Neuronal stem cell (in vitro differentiated cells): ENCODE measurements around the gene CDK5.

Experiments used
- DNase-seq: peaks from one replicate; pipeline ENCODE4 v3.0.0-alpha.2; 2013; ENCODE audit warnings: low spot score
- H2AFZ ChIP-seq: one replicate; pipeline ENCODE4 v1.6.1; 2013; ENCODE audit warnings: mild to moderate bottlenecking, low read length, inconsistent platforms
- H2AK5ac ChIP-seq: 2 replicates; pipeline ENCODE4 v1.6.1; 2013; ENCODE audit warnings: low read depth, mild to moderate bottlenecking, inconsistent platforms, low read length, moderate library complexity, mixed read lengths
- H2BK120ac ChIP-seq: 2 replicates; pipeline ENCODE4 v1.6.1; 2013; ENCODE audit warnings: low read depth, mild to moderate bottlenecking, inconsistent platforms, low read length, moderate library complexity, mixed read lengths
- H2BK12ac ChIP-seq: one replicate; pipeline ENCODE4 v1.6.1; 2013; ENCODE audit warnings: low read length, inconsistent platforms
- H2BK15ac ChIP-seq: 2 replicates; pipeline ENCODE4 v1.6.1; 2013; ENCODE audit warnings: mild to moderate bottlenecking, low read length, inconsistent platforms, mixed read lengths
- H2BK5ac ChIP-seq: one replicate; pipeline ENCODE4 v1.6.1; 2013; ENCODE audit warnings: inconsistent platforms, mild to moderate bottlenecking, low read length, moderate library complexity
- H3K14ac ChIP-seq: one replicate; pipeline ENCODE4 v1.6.1; 2013; ENCODE audit warnings: low read length, inconsistent platforms
- H3K18ac ChIP-seq: 2 replicates; pipeline ENCODE4 v1.6.1; 2013; ENCODE audit warnings: low read length, inconsistent platforms
- H3K23ac ChIP-seq: 2 replicates; pipeline ENCODE4 v1.6.1; 2013; ENCODE audit warnings: low read depth, mild to moderate bottlenecking, mixed read lengths, low read length, inconsistent platforms; ENCODE audit not compliant: poor library complexity
- H3K27ac ChIP-seq: replicated peaks from 3 replicates; pipeline ENCODE4 v1.5.1; 2013; ENCODE audit warnings: low read length, inconsistent platforms
- H3K27me3 ChIP-seq, 3 experiments: 2 replicates each; pipeline ENCODE4 v1.6.1; 2013; ENCODE audit warnings: low read length in 3 of 3, mild to moderate bottlenecking in 2 of 3, inconsistent platforms in 1 of 3, low read depth in 1 of 3, mixed read lengths in 1 of 3, moderate library complexity in 1 of 3; ENCODE audit not compliant: control insufficient read depth in 3 of 3, insufficient read depth in 3 of 3
- H3K36me3 ChIP-seq, 2 donors: replicated peaks in 1 of 2; 2 replicates each; pipeline ENCODE4 v1.6.1; 2013; ENCODE audit warnings: low read length in 2 of 2; ENCODE audit not compliant: control insufficient read depth in 2 of 2, insufficient read depth in 2 of 2
- H3K4ac ChIP-seq: 2 replicates; pipeline ENCODE4 v1.6.1; 2013; ENCODE audit warnings: inconsistent platforms, mild to moderate bottlenecking, low read length, moderate library complexity
- H3K4me1 ChIP-seq, 2 donors: 1 replicate in 1 of 2; 2 replicates in 1 of 2; pipeline ENCODE4 v1.6.1; 2013; ENCODE audit warnings: low read length in 2 of 2, low read depth in 1 of 2; ENCODE audit not compliant: control insufficient read depth in 2 of 2, insufficient read depth in 1 of 2
- H3K4me2 ChIP-seq: one replicate; pipeline ENCODE4 v1.6.1; 2013; ENCODE audit warnings: mild to moderate bottlenecking, low read length, inconsistent platforms; ENCODE audit not compliant: insufficient read depth, poor library complexity, severe bottlenecking
- H3K4me3 ChIP-seq, 2 donors: 2 replicates each; pipeline ENCODE4 v1.5.1; 2013; ENCODE audit warnings: low read length in 2 of 2, mild to moderate bottlenecking in 2 of 2, inconsistent platforms in 1 of 2, moderate library complexity in 1 of 2
- H3K79me1 ChIP-seq: one replicate; pipeline ENCODE4 v1.6.1; 2013; ENCODE audit warnings: low read depth, mild to moderate bottlenecking, inconsistent platforms, low read length, moderate library complexity
- H3K9ac ChIP-seq: one replicate; pipeline ENCODE4 v1.6.1; 2013; ENCODE audit warnings: mild to moderate bottlenecking, low read depth, low read length, inconsistent platforms; ENCODE audit not compliant: poor library complexity
- H3K9me3 ChIP-seq, 2 donors: replicated peaks in 1 of 2; 2 replicates each; pipeline versions ENCODE3 to v1.6.1; 2013; ENCODE audit warnings: low read length in 2 of 2, mild to moderate bottlenecking in 2 of 2, inconsistent platforms in 1 of 2, low read depth in 1 of 2, mixed read lengths in 1 of 2, moderate library complexity in 1 of 2; ENCODE audit not compliant: control insufficient read depth in 2 of 2, insufficient read depth in 1 of 2
- H4K8ac ChIP-seq: one replicate; pipeline ENCODE4 v1.6.1; 2013; ENCODE audit warnings: low read depth, mild to moderate bottlenecking, inconsistent platforms, low read length, moderate library complexity
- H4K91ac ChIP-seq: one replicate; pipeline ENCODE4 v1.6.1; 2013; ENCODE audit warnings: low read length, low read depth, mild to moderate bottlenecking, inconsistent platforms; ENCODE audit not compliant: poor library complexity
- WGBS, 2 donors: extraction: QIAGEN DNeasy Blood & Tissue Kit; methylation state at CpG; one replicate each; pipeline ENCODE4 v1.1.7; 2013; ENCODE audit warnings: missing lambda C conversion rate in 2 of 2, mixed read lengths in 1 of 2; ENCODE audit not compliant: insufficient read length in 2 of 2, insufficient replicate concordance in 1 of 2; ENCODE audit errors: extremely low coverage in 2 of 2; 5-methylcytosine and 5-hydroxymethylcytosine counted together

CDK5 gene

GRCh38 chr7:151063212-151063561 lies 5.5 kb upstream of the CDK5 start:
- Histone ChIP-seq H2BK120ac (no peak overlapping the region), H4K8ac (no peak overlapping the region), H3K36me3 (peaks cover 28 to 57% of the 10 kb centered on the region in 2 donors), H2BK5ac (no peak overlapping the region), H2AFZ (no peak overlapping the region), H2BK15ac (no peak overlapping the region), H3K4me1 (peaks cover 17 to 33% of the 10 kb centered on the region in 2 donors), H3K27ac (no peak overlapping the region), H3K14ac (no peak overlapping the region), H3K9me3 (no peaks in the 10 kb centered on the region), H4K91ac (no peak overlapping the region), H3K4me2 (peak overlapping the region; percentile 64), H2AK5ac (no peak overlapping the region), H3K4ac (no peak overlapping the region), H3K27me3 (peaks cover 0 to 18% (median 0%) of the 10 kb centered on the region in 3 experiments), H3K9ac (no peak overlapping the region), H3K23ac (no peak overlapping the region), H2BK12ac (no peak overlapping the region), H3K4me3 (no peak overlapping the region), H3K18ac (no peak overlapping the region), H3K79me1 (peaks cover 4% of the 10 kb centered on the region)
- no peak for DNase-seq
- no CpG with 5 or more reads among the region's 11 CpGs for WGBS, 2 donors

GRCh38 chr7:151062399-151063211 lies 4.9 kb upstream of the CDK5 start:
- Histone ChIP-seq H3K9ac (peak overlapping the region; percentile 75), H2BK120ac (no peak overlapping the region), H3K27me3 (peaks cover 0 to 18% (median 0%) of the 10 kb centered on the region in 3 experiments), H3K18ac (peak overlapping the region; percentile 88), H4K91ac (no peak overlapping the region), H3K79me1 (peaks cover 4% of the 10 kb centered on the region), H2BK15ac (no peak overlapping the region), H3K27ac (no peak overlapping the region), H2AFZ (no peak overlapping the region), H3K23ac (peak overlapping the region; percentile 75), H3K4ac (no peak overlapping the region), H2AK5ac (peak overlapping the region; percentile 85), H3K14ac (no peak overlapping the region), H3K4me2 (peak overlapping the region; percentile 64), H2BK5ac (no peak overlapping the region), H4K8ac (no peak overlapping the region), H3K9me3 (no peaks in the 10 kb centered on the region), H3K36me3 (peaks cover 22 to 51% of the 10 kb centered on the region in 2 donors), H3K4me1 (peaks cover 17 to 34% of the 10 kb centered on the region in 2 donors), H3K4me3 (peak overlapping the region in 1 of 2 donors; percentile 73), H2BK12ac (peak overlapping the region; percentile 67)
- WGBS, 2 donors, result no CpG with 5 or more reads among the region's 43 CpGs
- DNase-seq, result peak; percentile 77

GRCh38 chr7:151062111-151062398 lies 4.4 kb upstream of the CDK5 start:
- Histone ChIP-seq H3K9ac (peak overlapping the region; percentile 73), H3K4me1 (peaks cover 21 to 36% of the 10 kb centered on the region in 2 donors), H3K79me1 (peaks cover 4% of the 10 kb centered on the region), H3K18ac (peak overlapping the region; percentile 90), H2BK12ac (peak overlapping the region; percentile 53), H3K27ac (no peak overlapping the region), H2BK120ac (no peak overlapping the region), H3K14ac (peak overlapping the region; percentile 59), H3K4ac (peak overlapping the region; percentile 38), H3K9me3 (no peaks in the 10 kb centered on the region), H3K4me3 (no peak overlapping the region), H4K91ac (no peak overlapping the region), H3K23ac (peak overlapping the region; percentile 75), H3K27me3 (peaks cover 0 to 20% (median 0%) of the 10 kb centered on the region in 3 experiments), H2AFZ (no peak overlapping the region), H2BK15ac (peak overlapping the region; percentile 70), H4K8ac (no peak overlapping the region), H3K4me2 (peak overlapping the region; percentile 64), H3K36me3 (peaks cover 18 to 46% of the 10 kb centered on the region in 2 donors), H2AK5ac (peak overlapping the region; percentile 23), H2BK5ac (no peak overlapping the region)
- WGBS, 2 donors, result no CpG with 5 or more reads among the region's 11 CpGs
- no peak for DNase-seq

GRCh38 chr7:151061213-151062110 lies 3.8 kb upstream of the CDK5 start:
- Histone ChIP-seq H2BK120ac (no peak overlapping the region), H3K14ac (peak overlapping the region; percentile 59), H3K4me2 (peak overlapping the region; percentile 64), H3K4me1 (peaks cover 25 to 38% of the 10 kb centered on the region in 2 donors), H3K23ac (peak overlapping the region; percentile 75), H3K9ac (peak overlapping the region; percentile 73), H2BK12ac (peak overlapping the region; percentile 53), H3K79me1 (peaks cover 4% of the 10 kb centered on the region), H3K18ac (peak overlapping the region; percentile 90), H4K91ac (no peak overlapping the region), H3K36me3 (peaks cover 15 to 40% of the 10 kb centered on the region in 2 donors), H3K4me3 (peak overlapping the region in 1 of 2 donors; percentile 61), H2AK5ac (peak overlapping the region; percentile 23), H2BK5ac (no peak overlapping the region), H4K8ac (no peak overlapping the region), H2AFZ (no peak overlapping the region), H3K9me3 (no peaks in the 10 kb centered on the region), H3K27me3 (peaks cover 0 to 26% (median 0%) of the 10 kb centered on the region in 3 experiments), H3K4ac (peak overlapping the region; percentile 38), H2BK15ac (peak overlapping the region; percentile 70), H3K27ac (no peak overlapping the region)
- DNase-seq, result no peak
- WGBS, 2 donors, result no CpG with 5 or more reads among the region's 33 CpGs
